ENCODE results near the gene PACRG. TPM values are rescaled to one million over a fixed set of nuclear protein-coding genes. Genes with fewer than 3 reads are reported as not detected.

Gene PACRG
- polyA plus RNA-seq, 1 of the 3 experiments (the other 2 are of a cell fraction): 0.56 TPM

DNA sequence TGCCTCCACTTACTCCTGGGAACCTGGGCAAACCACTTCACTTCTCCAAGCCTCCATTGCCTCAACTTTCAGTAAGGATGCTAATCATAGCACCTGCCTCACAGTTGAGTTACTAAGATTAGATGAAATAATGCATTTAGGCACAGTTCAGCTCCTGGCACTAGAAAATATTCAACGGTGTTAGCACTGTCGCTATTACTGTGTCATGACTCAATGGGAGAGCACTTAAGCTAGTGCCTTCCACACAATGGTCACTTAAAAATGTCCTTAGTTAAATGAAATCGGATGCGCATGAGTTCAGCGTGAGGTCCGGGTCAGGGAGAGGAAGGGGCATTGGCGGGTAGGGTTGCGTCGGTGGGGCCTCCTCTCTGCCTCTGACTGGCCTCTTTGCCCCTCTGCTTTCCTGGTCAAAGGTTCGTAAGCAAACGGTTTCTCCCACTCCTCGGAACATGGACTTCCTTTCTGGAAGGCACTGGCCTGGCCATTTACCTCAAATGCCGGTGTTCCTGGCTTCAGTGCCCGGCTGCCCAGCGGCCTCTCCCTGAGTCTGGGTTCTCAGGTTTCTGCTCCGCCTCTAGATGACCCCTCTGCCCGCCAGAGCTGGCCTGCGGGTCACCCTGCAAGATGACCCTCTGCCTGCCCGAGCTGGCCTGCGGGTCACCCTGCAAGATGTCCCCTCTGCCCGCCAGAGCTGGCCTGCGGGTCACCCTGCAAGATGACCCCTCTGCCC is 562.9 kb downstream of the PACRG start:
- DNase-seq: no peak
- Histone ChIP-seq H3F3A (replicated peaks; ENCODE audit: insufficient read depth) (no peaks in the 10 kb centered on the region), H3K4me1 (ENCODE audit: control insufficient read depth in 1 of 2, insufficient read depth in 2 of 2, low read depth in 1 of 2, low read length in 1 of 2) (no peaks in the 10 kb centered on the region), H3K79me2 (ENCODE audit: insufficient read depth) (no peaks in the 10 kb centered on the region), H3K27me3 (ENCODE audit: insufficient read depth) (no peaks in the 10 kb centered on the region), H3K36me3 (replicated peaks in 1 of 2; ENCODE audit: control insufficient read depth in 1 of 2, insufficient read depth in 2 of 2, low read length in 1 of 2) (no peaks in the 10 kb centered on the region), H3K9ac (no peak overlapping the region), H3K4me2 (no peak overlapping the region), H3K9me3 (no peaks in the 10 kb centered on the region), H2AFZ (ENCODE audit: low read depth) (no peak overlapping the region), H3K27ac (ENCODE audit: low read depth in 2 of 2, low read length in 1 of 2) (no peak overlapping the region), H4K20me1 (ENCODE audit: insufficient read depth) (no peaks in the 10 kb centered on the region), H3K4me3 (ENCODE audit: low read depth in 2 of 2, low read length in 1 of 2) (no peak overlapping the region), H3K9me2 (no peaks in the 10 kb centered on the region)
- WGBS (ENCODE audit: low lambda C conversion rate): 89% methylated on average over 16 of the region's 22 CpGs
- TF ChIP-seq TAF1 (IDR thresholded peaks at IDR 0.05; ENCODE audit: borderline replicate concordance, low read depth, low read length) (no peak), POLR2AphosphoS5 (IDR thresholded peaks at IDR 0.05; ENCODE audit: low read depth, low read length) (no peak), SIN3A (IDR thresholded peaks at IDR 0.05; ENCODE audit: borderline replicate concordance, low read depth, low read length) (no peak), RCOR1 (IDR thresholded peaks at IDR 0.05; ENCODE audit: low read length) (no peak), RXRA (IDR thresholded peaks at IDR 0.05; ENCODE audit: borderline replicate concordance, low read depth) (no peak), YY1 (IDR thresholded peaks at IDR 0.05; ENCODE audit: low read depth) (no peak), GABPA (IDR thresholded peaks at IDR 0.05; ENCODE audit: low read depth) (no peak), CHD2 (IDR thresholded peaks at IDR 0.05; ENCODE audit: low read length, partially characterized antibody) (no peak), TCF12 (IDR thresholded peaks at IDR 0.05) (no peak), FOXJ3 (CRISPR knock-in tag; IDR thresholded peaks at IDR 0.05) (no peak), MXI1 (IDR thresholded peaks at IDR 0.05; ENCODE audit: low read depth, low read length) (no peak), EZH2phosphoT487 (IDR thresholded peaks at IDR 0.05; ENCODE audit: borderline replicate concordance, low read depth) (no peak), RAD21 (IDR thresholded peaks at IDR 0.05; ENCODE audit: low read length) (no peak)
- TF ChIP-seq, protein P1, sequence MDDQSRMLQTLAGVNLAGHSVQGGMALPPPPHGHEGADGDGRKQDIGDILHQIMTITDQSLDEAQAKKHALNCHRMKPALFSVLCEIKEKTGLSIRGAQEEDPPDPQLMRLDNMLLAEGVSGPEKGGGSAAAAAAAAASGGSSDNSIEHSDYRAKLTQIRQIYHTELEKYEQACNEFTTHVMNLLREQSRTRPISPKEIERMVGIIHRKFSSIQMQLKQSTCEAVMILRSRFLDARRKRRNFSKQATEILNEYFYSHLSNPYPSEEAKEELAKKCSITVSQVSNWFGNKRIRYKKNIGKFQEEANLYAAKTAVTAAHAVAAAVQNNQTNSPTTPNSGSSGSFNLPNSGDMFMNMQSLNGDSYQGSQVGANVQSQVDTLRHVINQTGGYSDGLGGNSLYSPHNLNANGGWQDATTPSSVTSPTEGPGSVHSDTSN (IDR thresholded peaks at IDR 0.05): no peak
- TF ChIP-seq, protein P2, sequence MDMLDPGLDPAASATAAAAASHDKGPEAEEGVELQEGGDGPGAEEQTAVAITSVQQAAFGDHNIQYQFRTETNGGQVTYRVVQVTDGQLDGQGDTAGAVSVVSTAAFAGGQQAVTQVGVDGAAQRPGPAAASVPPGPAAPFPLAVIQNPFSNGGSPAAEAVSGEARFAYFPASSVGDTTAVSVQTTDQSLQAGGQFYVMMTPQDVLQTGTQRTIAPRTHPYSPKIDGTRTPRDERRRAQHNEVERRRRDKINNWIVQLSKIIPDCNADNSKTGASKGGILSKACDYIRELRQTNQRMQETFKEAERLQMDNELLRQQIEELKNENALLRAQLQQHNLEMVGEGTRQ (IDR thresholded peaks at IDR 0.05; ENCODE audit: borderline replicate concordance, low read depth, low read length): no peak
- TF ChIP-seq, protein P3, sequence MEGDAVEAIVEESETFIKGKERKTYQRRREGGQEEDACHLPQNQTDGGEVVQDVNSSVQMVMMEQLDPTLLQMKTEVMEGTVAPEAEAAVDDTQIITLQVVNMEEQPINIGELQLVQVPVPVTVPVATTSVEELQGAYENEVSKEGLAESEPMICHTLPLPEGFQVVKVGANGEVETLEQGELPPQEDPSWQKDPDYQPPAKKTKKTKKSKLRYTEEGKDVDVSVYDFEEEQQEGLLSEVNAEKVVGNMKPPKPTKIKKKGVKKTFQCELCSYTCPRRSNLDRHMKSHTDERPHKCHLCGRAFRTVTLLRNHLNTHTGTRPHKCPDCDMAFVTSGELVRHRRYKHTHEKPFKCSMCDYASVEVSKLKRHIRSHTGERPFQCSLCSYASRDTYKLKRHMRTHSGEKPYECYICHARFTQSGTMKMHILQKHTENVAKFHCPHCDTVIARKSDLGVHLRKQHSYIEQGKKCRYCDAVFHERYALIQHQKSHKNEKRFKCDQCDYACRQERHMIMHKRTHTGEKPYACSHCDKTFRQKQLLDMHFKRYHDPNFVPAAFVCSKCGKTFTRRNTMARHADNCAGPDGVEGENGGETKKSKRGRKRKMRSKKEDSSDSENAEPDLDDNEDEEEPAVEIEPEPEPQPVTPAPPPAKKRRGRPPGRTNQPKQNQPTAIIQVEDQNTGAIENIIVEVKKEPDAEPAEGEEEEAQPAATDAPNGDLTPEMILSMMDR (IDR thresholded peaks at IDR 0.05): no peak
- TF ChIP-seq, protein P4, sequence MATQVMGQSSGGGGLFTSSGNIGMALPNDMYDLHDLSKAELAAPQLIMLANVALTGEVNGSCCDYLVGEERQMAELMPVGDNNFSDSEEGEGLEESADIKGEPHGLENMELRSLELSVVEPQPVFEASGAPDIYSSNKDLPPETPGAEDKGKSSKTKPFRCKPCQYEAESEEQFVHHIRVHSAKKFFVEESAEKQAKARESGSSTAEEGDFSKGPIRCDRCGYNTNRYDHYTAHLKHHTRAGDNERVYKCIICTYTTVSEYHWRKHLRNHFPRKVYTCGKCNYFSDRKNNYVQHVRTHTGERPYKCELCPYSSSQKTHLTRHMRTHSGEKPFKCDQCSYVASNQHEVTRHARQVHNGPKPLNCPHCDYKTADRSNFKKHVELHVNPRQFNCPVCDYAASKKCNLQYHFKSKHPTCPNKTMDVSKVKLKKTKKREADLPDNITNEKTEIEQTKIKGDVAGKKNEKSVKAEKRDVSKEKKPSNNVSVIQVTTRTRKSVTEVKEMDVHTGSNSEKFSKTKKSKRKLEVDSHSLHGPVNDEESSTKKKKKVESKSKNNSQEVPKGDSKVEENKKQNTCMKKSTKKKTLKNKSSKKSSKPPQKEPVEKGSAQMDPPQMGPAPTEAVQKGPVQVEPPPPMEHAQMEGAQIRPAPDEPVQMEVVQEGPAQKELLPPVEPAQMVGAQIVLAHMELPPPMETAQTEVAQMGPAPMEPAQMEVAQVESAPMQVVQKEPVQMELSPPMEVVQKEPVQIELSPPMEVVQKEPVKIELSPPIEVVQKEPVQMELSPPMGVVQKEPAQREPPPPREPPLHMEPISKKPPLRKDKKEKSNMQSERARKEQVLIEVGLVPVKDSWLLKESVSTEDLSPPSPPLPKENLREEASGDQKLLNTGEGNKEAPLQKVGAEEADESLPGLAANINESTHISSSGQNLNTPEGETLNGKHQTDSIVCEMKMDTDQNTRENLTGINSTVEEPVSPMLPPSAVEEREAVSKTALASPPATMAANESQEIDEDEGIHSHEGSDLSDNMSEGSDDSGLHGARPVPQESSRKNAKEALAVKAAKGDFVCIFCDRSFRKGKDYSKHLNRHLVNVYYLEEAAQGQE (IDR thresholded peaks at IDR 0.05; ENCODE audit: low read depth, low read length): no peak
- CTCF ChIA-PET: no interaction called here
- POLR2A ChIA-PET: no interaction called here
